Measurements from ENCODE around the gene CENPS.

The CENPS gene

DNA sequence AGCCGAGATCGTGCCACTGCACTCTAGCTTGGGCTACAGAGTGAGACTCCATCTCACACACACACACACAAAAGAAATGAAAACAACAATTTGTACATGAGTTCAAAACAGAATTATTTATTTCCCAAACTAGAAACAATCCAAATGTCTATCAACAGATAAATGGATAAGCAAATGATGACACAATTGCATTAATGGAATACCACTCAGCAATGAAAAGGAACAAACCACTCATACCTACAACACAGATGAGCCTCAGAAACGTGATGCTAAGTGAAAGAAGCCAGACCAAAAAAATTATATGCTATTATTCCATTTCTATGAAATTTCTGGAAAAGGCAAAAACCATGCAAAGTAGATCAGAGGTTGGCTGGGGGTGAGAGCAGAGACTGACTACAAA is 33.4 kb upstream of the CENPS start:
- H3K4me3 ChIP-seq (ENCODE audit: severe bottlenecking) = no peak overlapping the region
- peaks cover 17% of the 10 kb centered on the region for H3K36me3 ChIP-seq (ENCODE audit: low read depth)
- H3K4me1 ChIP-seq (ENCODE audit: insufficient read depth, poor library complexity, severe bottlenecking) = peaks cover 10% of the 10 kb centered on the region
- H3K27ac ChIP-seq (ENCODE audit: poor library complexity, severe bottlenecking) = no peak overlapping the region
- no peak for DNase-seq (ENCODE audit: low spot score)
- no peak for ATAC-seq (ENCODE audit: low read depth)
- peaks cover 8% of the 10 kb centered on the region for H3K9me3 ChIP-seq (ENCODE audit: severe bottlenecking)
- no peaks in the 10 kb centered on the region for H3K27me3 ChIP-seq (ENCODE audit: insufficient read depth, poor library complexity, severe bottlenecking)
- TF ChIP-seq, protein P1, sequence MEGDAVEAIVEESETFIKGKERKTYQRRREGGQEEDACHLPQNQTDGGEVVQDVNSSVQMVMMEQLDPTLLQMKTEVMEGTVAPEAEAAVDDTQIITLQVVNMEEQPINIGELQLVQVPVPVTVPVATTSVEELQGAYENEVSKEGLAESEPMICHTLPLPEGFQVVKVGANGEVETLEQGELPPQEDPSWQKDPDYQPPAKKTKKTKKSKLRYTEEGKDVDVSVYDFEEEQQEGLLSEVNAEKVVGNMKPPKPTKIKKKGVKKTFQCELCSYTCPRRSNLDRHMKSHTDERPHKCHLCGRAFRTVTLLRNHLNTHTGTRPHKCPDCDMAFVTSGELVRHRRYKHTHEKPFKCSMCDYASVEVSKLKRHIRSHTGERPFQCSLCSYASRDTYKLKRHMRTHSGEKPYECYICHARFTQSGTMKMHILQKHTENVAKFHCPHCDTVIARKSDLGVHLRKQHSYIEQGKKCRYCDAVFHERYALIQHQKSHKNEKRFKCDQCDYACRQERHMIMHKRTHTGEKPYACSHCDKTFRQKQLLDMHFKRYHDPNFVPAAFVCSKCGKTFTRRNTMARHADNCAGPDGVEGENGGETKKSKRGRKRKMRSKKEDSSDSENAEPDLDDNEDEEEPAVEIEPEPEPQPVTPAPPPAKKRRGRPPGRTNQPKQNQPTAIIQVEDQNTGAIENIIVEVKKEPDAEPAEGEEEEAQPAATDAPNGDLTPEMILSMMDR (IDR thresholded peaks at IDR 0.05; ENCODE audit: poor library complexity, severe bottlenecking) = no peak

DNA sequence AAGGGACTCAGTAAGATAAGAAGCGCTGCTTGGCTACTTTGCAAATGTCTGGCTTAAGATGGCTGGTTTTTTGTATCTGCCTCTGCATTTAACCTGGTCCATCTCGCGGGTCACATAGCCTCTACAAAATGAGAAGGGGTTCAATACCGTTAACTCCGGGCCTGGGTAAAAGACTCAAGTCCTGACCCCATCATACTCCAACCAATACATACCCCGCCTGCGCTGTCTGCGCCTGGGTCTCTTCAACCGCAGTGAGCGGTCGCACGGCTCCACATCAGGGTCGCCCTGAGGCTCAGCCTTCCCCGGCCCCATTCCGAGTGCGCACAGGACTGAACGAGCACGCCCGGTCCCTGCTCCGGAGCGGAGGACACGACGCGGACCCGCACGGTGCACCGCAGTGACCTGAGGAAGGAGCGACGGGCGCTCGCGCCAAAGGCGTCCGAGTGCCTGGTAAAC is 31.9 kb upstream of the CENPS start:
- peaks cover 29% of the 10 kb centered on the region for H3K36me3 ChIP-seq (ENCODE audit: low read depth)
- peaks cover 16% of the 10 kb centered on the region for H3K4me1 ChIP-seq (ENCODE audit: insufficient read depth, poor library complexity, severe bottlenecking)
- DNase-seq (ENCODE audit: low spot score) (no peak), ATAC-seq (ENCODE audit: low read depth) (no peak)
- no peaks in the 10 kb centered on the region for H3K27me3 ChIP-seq (ENCODE audit: insufficient read depth, poor library complexity, severe bottlenecking)
- peaks cover 8% of the 10 kb centered on the region for H3K9me3 ChIP-seq (ENCODE audit: severe bottlenecking)
- TF ChIP-seq, protein P1 (IDR thresholded peaks at IDR 0.05; ENCODE audit: poor library complexity, severe bottlenecking) = no peak
- peak overlapping the region; percentile 63 for H3K27ac ChIP-seq (ENCODE audit: poor library complexity, severe bottlenecking)
- H3K4me3 ChIP-seq (ENCODE audit: severe bottlenecking) = peak overlapping the region; percentile 66

DNA sequence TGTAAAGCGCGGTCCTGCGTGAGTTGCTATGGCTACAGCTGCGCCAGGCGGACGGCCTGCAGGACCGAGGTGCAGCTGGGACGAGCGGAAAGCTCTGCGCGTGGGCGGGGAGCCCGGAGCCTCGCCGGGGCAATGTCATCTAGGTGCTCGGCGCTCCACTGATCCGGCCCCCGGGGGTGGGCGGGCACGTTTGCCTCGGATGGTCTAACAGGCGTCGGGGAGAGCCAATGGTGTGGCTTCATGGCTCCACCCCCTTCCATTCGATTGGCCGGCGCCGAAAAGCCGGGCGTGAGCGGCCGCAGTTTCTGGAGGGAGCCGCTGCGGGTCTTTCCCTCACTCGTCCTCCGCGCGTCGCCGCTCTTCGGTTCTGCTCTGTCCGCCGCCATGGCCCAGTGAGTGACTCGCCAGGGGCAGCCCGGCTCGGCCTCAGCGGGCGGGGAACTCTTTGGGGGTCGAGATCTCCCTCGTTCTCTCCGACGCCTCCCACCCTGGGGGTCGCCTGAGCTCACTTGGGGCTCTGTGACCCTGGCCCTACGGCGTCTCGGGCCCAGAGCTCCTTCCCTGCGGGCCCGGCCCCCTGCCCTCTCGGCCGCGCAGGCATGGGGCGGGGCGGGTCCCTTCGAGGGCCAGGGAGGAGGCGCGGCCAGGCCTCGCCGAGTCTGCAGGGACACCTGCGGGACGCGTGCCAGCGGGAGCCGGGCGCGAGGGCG is 31.3 kb upstream of the CENPS start, which contains the start of gene PGD:
TSS of gene PGD (plus strand) at position 331 of the 710 bp plus-strand sequence. CDS start at position 385, 54 bp downstream.
- DNase-seq (ENCODE audit: low spot score) (peak; percentile 98), ATAC-seq (ENCODE audit: low read depth) (peak; percentile 94)
- peaks cover 7% of the 10 kb centered on the region for H3K9me3 ChIP-seq (ENCODE audit: severe bottlenecking)
- peak within 1 kb of the TSS; percentile 63 for H3K27ac ChIP-seq (ENCODE audit: poor library complexity, severe bottlenecking)
- peaks cover 32% of the 10 kb centered on the region for H3K36me3 ChIP-seq (ENCODE audit: low read depth)
- TF ChIP-seq, protein P1 (IDR thresholded peaks at IDR 0.05; ENCODE audit: poor library complexity, severe bottlenecking) = no peak
- H3K4me3 ChIP-seq (ENCODE audit: severe bottlenecking) = peak within 1 kb of the TSS; percentile 66
- H3K4me1 ChIP-seq (ENCODE audit: insufficient read depth, poor library complexity, severe bottlenecking) = peaks cover 16% of the 10 kb centered on the region
- no peaks in the 10 kb centered on the region for H3K27me3 ChIP-seq (ENCODE audit: insufficient read depth, poor library complexity, severe bottlenecking)

DNA sequence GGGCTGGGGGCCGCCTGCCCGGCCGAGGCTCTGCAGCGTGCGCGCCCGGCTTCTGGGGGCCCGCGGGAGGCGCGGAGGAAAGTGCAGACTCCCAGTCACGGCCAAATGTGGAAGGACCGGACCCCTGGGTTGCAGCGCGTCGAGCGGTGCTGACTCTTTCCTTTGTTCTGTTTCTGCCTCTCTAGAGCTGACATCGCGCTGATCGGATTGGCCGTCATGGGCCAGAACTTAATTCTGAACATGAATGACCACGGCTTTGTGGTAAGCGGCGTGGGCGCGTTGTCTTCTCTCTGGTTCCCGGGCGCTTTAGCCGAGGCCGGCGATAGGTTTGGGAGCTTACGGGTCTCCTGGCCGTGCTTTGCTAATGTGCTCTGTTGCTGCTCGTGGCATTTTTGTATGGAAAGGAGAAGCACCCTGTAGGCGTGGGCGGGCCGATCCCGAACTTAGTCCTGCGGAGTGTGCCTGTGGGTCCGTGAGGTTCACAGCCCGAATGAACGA is 30.7 kb upstream of the CENPS start:
- peaks cover under 1% of the 10 kb centered on the region for H3K9me3 ChIP-seq (ENCODE audit: severe bottlenecking)
- TF ChIP-seq, protein P1 (IDR thresholded peaks at IDR 0.05; ENCODE audit: poor library complexity, severe bottlenecking) = no peak
- no peaks in the 10 kb centered on the region for H3K27me3 ChIP-seq (ENCODE audit: insufficient read depth, poor library complexity, severe bottlenecking)
- peak overlapping the region; percentile 63 for H3K27ac ChIP-seq (ENCODE audit: poor library complexity, severe bottlenecking)
- no peak for DNase-seq (ENCODE audit: low spot score)
- no peak; the same call in 1 of the 3 replicates for ATAC-seq (ENCODE audit: low read depth)
- peak overlapping the region; percentile 66 for H3K4me3 ChIP-seq (ENCODE audit: severe bottlenecking)
- H3K36me3 ChIP-seq (ENCODE audit: low read depth) = peaks cover 38% of the 10 kb centered on the region
- H3K4me1 ChIP-seq (ENCODE audit: insufficient read depth, poor library complexity, severe bottlenecking) = peaks cover 16% of the 10 kb centered on the region

DNA sequence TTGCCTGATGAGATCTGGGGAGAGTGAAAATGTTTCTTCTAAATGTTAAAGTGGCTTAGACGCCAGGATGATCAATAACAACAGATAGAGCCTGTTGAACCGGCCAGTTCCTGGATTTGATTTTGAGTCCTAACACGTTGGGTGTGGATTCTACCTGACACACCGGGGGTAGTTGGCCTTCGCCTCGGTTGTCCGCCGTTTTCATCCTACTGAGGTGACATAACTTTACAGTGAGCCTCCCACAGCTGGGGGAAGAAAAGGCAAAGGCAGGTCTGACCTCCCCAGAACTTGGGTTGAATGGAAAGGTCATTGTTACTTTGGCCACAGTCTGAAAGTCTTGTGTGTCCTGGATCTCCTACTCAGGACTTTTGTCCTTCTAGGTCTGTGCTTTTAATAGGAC is 30.2 kb upstream of the CENPS start:
- DNase-seq (ENCODE audit: low spot score) (no peak), ATAC-seq (ENCODE audit: low read depth) (no peak)
- Histone ChIP-seq H3K9me3 (ENCODE audit: severe bottlenecking) (no peaks in the 10 kb centered on the region), H3K4me3 (ENCODE audit: severe bottlenecking) (peak overlapping the region; percentile 66), H3K36me3 (ENCODE audit: low read depth) (peaks cover 44% of the 10 kb centered on the region), H3K27me3 (ENCODE audit: insufficient read depth, poor library complexity, severe bottlenecking) (no peaks in the 10 kb centered on the region), H3K27ac (ENCODE audit: poor library complexity, severe bottlenecking) (peak overlapping the region; percentile 63), H3K4me1 (ENCODE audit: insufficient read depth, poor library complexity, severe bottlenecking) (peaks cover 16% of the 10 kb centered on the region)
- TF ChIP-seq, protein P1 (IDR thresholded peaks at IDR 0.05; ENCODE audit: poor library complexity, severe bottlenecking) = no peak

Data from RWPE2 (cell line).